Measurements from ENCODE around the gene PANK1.

DNA sequence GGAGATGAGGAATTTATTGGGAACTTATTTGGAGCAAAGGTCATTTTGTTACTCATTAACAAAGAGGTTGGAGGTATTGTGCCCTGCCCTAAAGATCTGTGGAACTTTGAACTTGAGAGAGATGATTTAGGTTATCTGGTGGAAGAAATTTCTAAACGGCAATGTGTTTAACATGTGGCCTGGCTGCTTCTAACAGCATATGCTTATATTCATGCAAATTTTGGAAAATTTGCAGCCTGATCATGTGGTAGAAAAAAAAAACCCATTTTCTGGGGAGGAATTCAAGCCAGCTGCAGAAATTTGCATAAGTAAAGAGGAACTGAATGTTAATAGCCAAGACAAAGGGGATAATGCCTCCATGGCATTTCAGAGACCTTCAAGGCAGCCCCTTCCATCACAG, 10.7 kb upstream of the PANK1 start:
- TF ChIP-seq, protein P1, sequence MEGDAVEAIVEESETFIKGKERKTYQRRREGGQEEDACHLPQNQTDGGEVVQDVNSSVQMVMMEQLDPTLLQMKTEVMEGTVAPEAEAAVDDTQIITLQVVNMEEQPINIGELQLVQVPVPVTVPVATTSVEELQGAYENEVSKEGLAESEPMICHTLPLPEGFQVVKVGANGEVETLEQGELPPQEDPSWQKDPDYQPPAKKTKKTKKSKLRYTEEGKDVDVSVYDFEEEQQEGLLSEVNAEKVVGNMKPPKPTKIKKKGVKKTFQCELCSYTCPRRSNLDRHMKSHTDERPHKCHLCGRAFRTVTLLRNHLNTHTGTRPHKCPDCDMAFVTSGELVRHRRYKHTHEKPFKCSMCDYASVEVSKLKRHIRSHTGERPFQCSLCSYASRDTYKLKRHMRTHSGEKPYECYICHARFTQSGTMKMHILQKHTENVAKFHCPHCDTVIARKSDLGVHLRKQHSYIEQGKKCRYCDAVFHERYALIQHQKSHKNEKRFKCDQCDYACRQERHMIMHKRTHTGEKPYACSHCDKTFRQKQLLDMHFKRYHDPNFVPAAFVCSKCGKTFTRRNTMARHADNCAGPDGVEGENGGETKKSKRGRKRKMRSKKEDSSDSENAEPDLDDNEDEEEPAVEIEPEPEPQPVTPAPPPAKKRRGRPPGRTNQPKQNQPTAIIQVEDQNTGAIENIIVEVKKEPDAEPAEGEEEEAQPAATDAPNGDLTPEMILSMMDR (conservative IDR thresholded peaks at IDR 0.05; ENCODE audit: low read depth, low read length): no peak
- no peak for TF ChIP-seq MAFK (IDR thresholded peaks at IDR 0.05; ENCODE audit: low read depth, low read length)
- TF ChIP-seq RCOR1 (IDR thresholded peaks at IDR 0.05; ENCODE audit: insufficient replicate concordance, low read length): no peak
- no peak for TF ChIP-seq POLR2A (IDR thresholded peaks at IDR 0.05; ENCODE audit: low read depth, low read length)
- TF ChIP-seq BHLHE40 (IDR thresholded peaks at IDR 0.05; ENCODE audit: low read depth, low read length): no peak
- TF ChIP-seq, protein P2, sequence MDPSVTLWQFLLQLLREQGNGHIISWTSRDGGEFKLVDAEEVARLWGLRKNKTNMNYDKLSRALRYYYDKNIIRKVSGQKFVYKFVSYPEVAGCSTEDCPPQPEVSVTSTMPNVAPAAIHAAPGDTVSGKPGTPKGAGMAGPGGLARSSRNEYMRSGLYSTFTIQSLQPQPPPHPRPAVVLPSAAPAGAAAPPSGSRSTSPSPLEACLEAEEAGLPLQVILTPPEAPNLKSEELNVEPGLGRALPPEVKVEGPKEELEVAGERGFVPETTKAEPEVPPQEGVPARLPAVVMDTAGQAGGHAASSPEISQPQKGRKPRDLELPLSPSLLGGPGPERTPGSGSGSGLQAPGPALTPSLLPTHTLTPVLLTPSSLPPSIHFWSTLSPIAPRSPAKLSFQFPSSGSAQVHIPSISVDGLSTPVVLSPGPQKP (IDR thresholded peaks at IDR 0.05; ENCODE audit: borderline replicate concordance, low read depth, low read length): no peak
- TF ChIP-seq CEBPB (IDR thresholded peaks at IDR 0.05; ENCODE audit: low read depth, low read length): no peak
- no peak for TF ChIP-seq RAD21 (IDR thresholded peaks at IDR 0.05; ENCODE audit: low read length)
- TF ChIP-seq SMC3 (IDR thresholded peaks at IDR 0.05; ENCODE audit: low read depth, low read length): no peak
- TF ChIP-seq, protein P3, sequence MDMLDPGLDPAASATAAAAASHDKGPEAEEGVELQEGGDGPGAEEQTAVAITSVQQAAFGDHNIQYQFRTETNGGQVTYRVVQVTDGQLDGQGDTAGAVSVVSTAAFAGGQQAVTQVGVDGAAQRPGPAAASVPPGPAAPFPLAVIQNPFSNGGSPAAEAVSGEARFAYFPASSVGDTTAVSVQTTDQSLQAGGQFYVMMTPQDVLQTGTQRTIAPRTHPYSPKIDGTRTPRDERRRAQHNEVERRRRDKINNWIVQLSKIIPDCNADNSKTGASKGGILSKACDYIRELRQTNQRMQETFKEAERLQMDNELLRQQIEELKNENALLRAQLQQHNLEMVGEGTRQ (IDR thresholded peaks at IDR 0.05; ENCODE audit: low read depth, low read length): no peak
- TF ChIP-seq MAZ (IDR thresholded peaks at IDR 0.05; ENCODE audit: borderline replicate concordance, low read depth, low read length): no peak

All from IMR-90 (cell line).